Mesothelial cell of epicardium (in vitro differentiated cells): ENCODE results near the gene ZFYVE28. TPM values are rescaled to one million over a fixed set of nuclear protein-coding genes. Genes with fewer than 3 reads are reported as not detected.

Source experiments
- DNase-seq, 2 experiments: peaks; one replicate each; pipeline ENCODE4 v3.0.0; 2021; ENCODE audit warnings: low spot score in 2 of 2; ENCODE audit not compliant: unreplicated experiment in 2 of 2
- H3K27ac Mint-ChIP-seq: 2 replicates; pipeline ENCODE4 v1.8.0; 2021; ENCODE audit warnings: mixed read lengths
- H3K27me3 Mint-ChIP-seq: 2 replicates; pipeline ENCODE4 v1.8.0; 2021; ENCODE audit warnings: low read depth, mixed read lengths
- H3K36me3 Mint-ChIP-seq: 2 replicates; pipeline ENCODE4 v1.8.0; 2021; ENCODE audit warnings: mixed read lengths
- H3K4me1 Mint-ChIP-seq: 2 replicates; pipeline ENCODE4 v1.8.0; 2021; ENCODE audit warnings: mixed read lengths
- H3K4me3 Mint-ChIP-seq: 2 replicates; pipeline ENCODE4 v1.8.0; 2021; ENCODE audit warnings: mild to moderate bottlenecking, moderate library complexity, mixed read lengths
- H3K9me3 Mint-ChIP-seq: 2 replicates; pipeline ENCODE4 v1.8.0; 2021; ENCODE audit warnings: mixed read lengths
- CTCF ChIP-seq: fragments of 200-600 bp; sonication (generic); IDR thresholded peaks from one replicate; pipeline ENCODE4 v1.5.0; 2021; ENCODE audit warnings: antibody characterized with exemption; ENCODE audit not compliant: unreplicated experiment
- total RNA-seq: library from RNA; stranded (reverse); gene quantifications from 3 replicates; pipeline ENCODE4 v1.2.1, GENCODE V29; 2021

ZFYVE28 gene
- total RNA-seq, 1 donor from 2014 or later, result 0.51 TPM

DNA sequence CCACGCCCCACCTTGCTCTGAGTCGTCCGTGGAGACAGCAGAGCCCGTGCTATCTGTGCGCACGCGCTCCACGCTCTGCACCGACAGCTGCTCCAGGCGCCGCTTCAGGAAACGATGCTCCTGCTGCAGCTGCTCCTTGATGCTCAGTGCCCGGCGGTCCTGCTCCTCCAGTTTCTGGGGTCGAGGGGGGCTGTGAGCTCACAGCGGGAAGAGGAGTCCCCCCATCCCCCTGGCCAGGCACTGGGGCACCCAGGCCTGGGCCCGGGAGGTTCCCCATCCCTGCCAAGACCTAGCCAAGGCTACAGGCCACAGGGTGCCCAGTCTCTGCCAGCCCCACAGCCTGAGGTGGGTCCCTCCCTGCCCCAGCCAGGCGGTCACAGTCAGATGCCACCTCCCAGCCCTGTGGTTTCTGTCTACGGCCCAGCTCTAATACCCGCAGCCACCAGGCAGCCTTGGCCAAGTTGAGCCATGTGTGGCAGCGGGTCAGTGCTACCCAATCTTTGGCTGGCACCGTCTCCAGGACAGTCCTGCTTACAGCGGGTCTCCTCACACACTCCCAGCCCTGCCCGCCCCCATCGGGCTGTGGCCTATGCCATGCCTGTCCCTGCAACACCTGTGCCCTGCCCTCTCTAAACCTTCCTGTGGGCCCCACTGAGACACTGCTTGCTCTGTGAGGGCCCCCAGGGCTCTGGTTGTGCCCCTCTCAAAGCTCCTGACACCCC is 167.2 kb downstream of the ZFYVE28 start:
- Mint-ChIP-seq H3K4me3 (no peak overlapping the region), H3K9me3 (no peaks in the 10 kb centered on the region), H3K4me1 (peaks cover 10% of the 10 kb centered on the region), H3K27ac (no peak overlapping the region), H3K27me3 (no peaks in the 10 kb centered on the region), H3K36me3 (peaks cover 12% of the 10 kb centered on the region)
- peak in 1 of 2 experiments; percentile 35 for DNase-seq
- no peak for TF ChIP-seq CTCF

GRCh38 chr4:2250357-2251072 is 167.9 kb downstream of the ZFYVE28 start:
- no peak for TF ChIP-seq CTCF
- no peaks in the 10 kb centered on the region for H3K9me3 Mint-ChIP-seq
- no peaks in the 10 kb centered on the region for H3K27me3 Mint-ChIP-seq
- H3K27ac Mint-ChIP-seq, result no peak overlapping the region
- DNase-seq, result no peak
- peaks cover 10% of the 10 kb centered on the region for H3K4me1 Mint-ChIP-seq
- H3K36me3 Mint-ChIP-seq, result peaks cover 12% of the 10 kb centered on the region
- no peak overlapping the region for H3K4me3 Mint-ChIP-seq

DNA sequence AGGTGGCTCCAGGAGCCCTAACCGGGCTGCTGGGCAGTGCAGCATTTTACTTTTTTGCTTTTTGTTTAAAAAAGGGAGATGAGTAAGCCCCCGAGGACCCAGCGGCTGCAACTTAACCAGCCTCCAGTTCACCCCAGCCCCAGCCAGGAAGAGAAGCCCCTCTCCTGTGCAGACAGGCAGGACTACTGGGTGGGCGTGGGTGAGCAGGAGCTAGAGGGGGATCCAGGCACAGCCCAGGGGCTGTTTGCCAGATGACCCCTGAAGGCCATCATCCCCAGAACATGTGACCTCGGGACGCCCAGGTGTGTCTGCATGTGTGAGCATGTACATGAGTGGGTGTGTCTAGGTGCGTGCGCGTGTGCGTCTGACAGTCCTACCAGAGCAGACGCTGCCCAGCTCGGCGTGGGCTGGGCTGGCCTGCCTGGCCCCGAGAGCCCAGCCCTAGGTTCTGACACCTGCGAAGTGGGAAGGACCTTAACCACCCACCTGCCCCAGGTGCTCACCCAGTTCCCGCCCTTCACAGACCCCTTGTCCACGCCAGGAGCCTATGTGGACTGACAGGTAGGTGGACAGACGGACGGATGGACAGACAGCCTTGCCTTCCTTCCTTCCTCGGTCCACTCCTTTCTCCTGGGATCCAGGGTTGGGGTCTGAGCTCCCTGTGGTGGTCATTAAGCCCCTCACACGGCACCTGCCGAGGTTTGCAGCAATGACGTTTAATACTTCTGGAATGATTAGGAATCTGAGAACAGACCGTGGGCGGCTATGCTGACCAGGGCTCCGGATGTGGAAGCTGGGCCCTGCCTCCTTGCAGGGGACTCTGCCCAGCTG is 168.7 kb downstream of the ZFYVE28 start:
- Mint-ChIP-seq H3K27ac (no peak overlapping the region), H3K27me3 (no peaks in the 10 kb centered on the region), H3K36me3 (peaks cover 9% of the 10 kb centered on the region), H3K4me3 (no peak overlapping the region), H3K9me3 (no peaks in the 10 kb centered on the region), H3K4me1 (peaks cover 5% of the 10 kb centered on the region)
- DNase-seq, result no peak
- no peak for TF ChIP-seq CTCF

DNA sequence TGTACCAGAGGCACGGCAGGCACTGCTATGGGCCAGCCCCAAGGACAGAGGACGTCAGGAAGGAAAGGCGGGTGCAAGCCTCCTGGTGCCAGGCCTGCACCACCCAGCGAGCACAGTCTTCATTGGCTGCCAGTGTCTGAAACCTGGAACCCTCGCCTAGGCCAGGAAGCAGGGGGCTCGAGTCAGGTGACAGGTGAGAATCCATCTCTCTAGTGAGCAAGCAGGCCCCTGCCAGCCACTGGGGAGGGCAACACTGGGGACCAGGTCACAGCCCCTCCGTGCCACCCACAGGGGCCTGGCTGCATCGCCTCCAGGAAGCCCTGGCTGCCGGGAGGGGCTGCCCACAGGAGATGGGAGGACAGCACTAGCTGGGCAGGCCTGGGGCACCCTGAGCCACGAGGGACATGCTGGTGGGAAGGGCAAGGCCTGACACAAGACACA is 169.6 kb downstream of the ZFYVE28 start:
- Mint-ChIP-seq H3K36me3 (no peaks in the 10 kb centered on the region), H3K27ac (no peak overlapping the region), H3K9me3 (no peaks in the 10 kb centered on the region), H3K27me3 (no peaks in the 10 kb centered on the region), H3K4me3 (no peak overlapping the region), H3K4me1 (peaks cover 4% of the 10 kb centered on the region)
- DNase-seq, result peak in 1 of 2 experiments; percentile 24
- no peak for TF ChIP-seq CTCF

DNA sequence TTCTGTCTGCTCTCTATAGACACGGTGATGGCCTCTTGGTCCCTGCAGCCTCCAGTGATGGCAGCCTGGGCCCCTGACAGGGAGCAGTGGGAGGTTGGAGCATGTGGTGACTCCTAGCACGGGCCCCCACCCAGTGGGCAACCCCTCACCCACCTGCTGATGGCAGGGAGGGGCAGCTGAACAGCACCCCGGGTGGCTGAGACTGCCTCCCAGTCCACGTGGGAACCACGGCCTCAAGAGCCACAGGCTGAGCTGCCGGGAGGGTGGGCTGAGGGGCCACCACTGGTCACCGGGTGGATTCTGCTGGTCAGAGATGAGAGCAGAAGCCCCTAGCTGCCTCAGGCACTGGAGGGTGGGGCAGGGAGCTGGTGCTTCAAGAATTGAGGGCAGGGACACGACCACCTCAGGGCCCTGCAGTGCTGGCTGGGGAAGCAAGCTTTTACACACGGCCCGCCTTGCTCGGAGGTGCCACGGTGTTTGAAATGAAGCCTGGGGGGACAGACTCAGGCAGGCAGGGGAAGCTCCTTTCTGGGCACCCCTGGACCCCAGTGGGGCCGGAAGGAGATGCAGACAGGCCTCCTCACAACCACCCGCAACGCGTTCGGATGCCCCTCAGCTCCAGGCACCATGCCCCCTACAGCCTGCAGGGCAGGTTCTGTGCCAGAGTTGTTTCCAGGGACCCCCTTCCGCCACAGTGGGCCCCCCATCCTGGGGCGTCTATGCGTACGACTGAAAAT is 170.2 kb downstream of the ZFYVE28 start:
- Mint-ChIP-seq H3K4me1 (peaks cover 9% of the 10 kb centered on the region), H3K27me3 (no peaks in the 10 kb centered on the region), H3K9me3 (no peaks in the 10 kb centered on the region), H3K27ac (no peak overlapping the region), H3K36me3 (no peaks in the 10 kb centered on the region), H3K4me3 (no peak overlapping the region)
- TF ChIP-seq CTCF, result no peak
- DNase-seq, result peak in 1 of 2 experiments; percentile 36
